K562 (cell line): ENCODE data around the gene SH3BGRL3. TPM values are rescaled to one million over a fixed set of nuclear protein-coding genes. Genes with fewer than 3 reads are reported as not detected.

Experiments used
- ASH1L ChIP-seq: fragments of 450-650 bp; IDR thresholded peaks from 2 replicates; pipeline ENCODE4 v1.6.1; 2018; ENCODE audit warnings: borderline replicate concordance, mild to moderate bottlenecking, low read depth; ENCODE audit not compliant: partially characterized antibody
- ATF1 ChIP-seq, 2 experiments: fragments of 450-650 bp in 1 of 2; IDR thresholded peaks; 2 replicates each; pipeline ENCODE4 v1.6.1; 2016; ENCODE audit warnings: missing compliant biosample characterization in 1 of 2, missing genetic modification characterization in 1 of 2
- CREB5 ChIP-seq: fragments of 250-450 bp; sonication (Bioruptor Pico); IDR thresholded peaks from 2 replicates; pipeline ENCODE4 v1.5.0; 2020; ENCODE audit warnings: mild to moderate bottlenecking
- HDAC8 ChIP-seq: fragments of 450-650 bp; IDR thresholded peaks from 2 replicates; pipeline ENCODE4 v1.6.1; 2016; ENCODE audit warnings: mild to moderate bottlenecking, missing genetic modification characterization, moderate library complexity, missing compliant biosample characterization
- HMBOX1 ChIP-seq: sonication (generic); IDR thresholded peaks from 2 replicates; pipeline ENCODE4 v1.6.1; 2016
- IRF9 ChIP-seq: fragments of 450-650 bp; IDR thresholded peaks from 2 replicates; pipeline ENCODE4 v1.6.1; 2016; ENCODE audit warnings: missing biosample characterization, missing genetic modification characterization
- JUN ChIP-seq, 2 experiments: sonication (generic) in 1 of 2; formaldehyde crosslinking in 1 of 2; IDR thresholded peaks; 2 replicates each; pipeline versions ENCODE4 v1.6.1 to v1.8.0; 2012 to 2022; ENCODE audit warnings: borderline replicate concordance in 2 of 2, mild to moderate bottlenecking in 2 of 2, improper control_type of control experiment in 1 of 2, low read depth in 1 of 2, low read length in 1 of 2, missing genetic modification reagents in 1 of 2
- NKRF ChIP-seq: fragments of 450-650 bp; IDR thresholded peaks from 2 replicates; pipeline ENCODE4 v1.6.1; 2016; ENCODE audit warnings: borderline replicate concordance
- SIN3A ChIP-seq, 2 experiments: fragments of 150-350 bp in 1 of 2; IDR thresholded peaks; 2 replicates each; pipeline ENCODE4 v1.6.1; 2011 to 2016; ENCODE audit warnings: borderline replicate concordance in 2 of 2, low read depth in 2 of 2, low read length in 2 of 2, mild to moderate bottlenecking in 2 of 2, moderate library complexity in 2 of 2; ENCODE audit not compliant: control insufficient read depth in 1 of 2
- ZBTB17 ChIP-seq: fragments of 450-650 bp; formaldehyde crosslinking; IDR thresholded peaks from 2 replicates; pipeline ENCODE4 v1.4.0; 2020; ENCODE audit warnings: mild to moderate bottlenecking
- ZFX ChIP-seq: sonication (generic); formaldehyde crosslinking; IDR thresholded peaks from 2 replicates; pipeline ENCODE4 v1.8.0; 2022; ENCODE audit warnings: mild to moderate bottlenecking, missing genetic modification reagents, moderate library complexity
- ZHX1 ChIP-seq: fragments of 150-350 bp; conservative IDR thresholded peaks from 2 replicates; pipeline ENCODE4 v1.6.1; 2014; ENCODE audit warnings: low read length
- ZNF280A ChIP-seq: fragments of 450-650 bp; IDR thresholded peaks from 2 replicates; pipeline ENCODE4 v1.6.1; 2018; ENCODE audit warnings: mild to moderate bottlenecking, low read depth; ENCODE audit not compliant: partially characterized antibody
- polyA plus RNA-seq, 8 experiments: library from polyadenylated mRNA; depleted of rRNA in 4 of 8; stranded (reverse) in 5 of 8; unstranded in 3 of 8; fragments of >200 nt; fragmentation: Nextera tagmentation in 2 of 8; fragmentation: Illumina TruSeq in 1 of 8; extraction: Ambion mirVana in 2 of 8; extraction: Trizol in 1 of 8; gene quantifications; 2 replicates each; pipeline versions ENCODE4 v1.2.1 to v1.2.3, GENCODE V29; 2011 to 2014; ENCODE audit warnings: inconsistent platforms in 1 of 8, missing spikeins in 1 of 8
- total RNA-seq, 7 experiments: library from RNA; depleted of rRNA in 6 of 7; stranded (reverse); fragments of >200 nt in 6 of 7; fragmentation: Illumina TruSeq in 2 of 7; extraction: Trizol in 2 of 7; gene quantifications; 2 replicates each; pipeline versions ENCODE4 v1.2.1 to v1.2.3, GENCODE V29; 2011 to 2021; ENCODE audit warnings: low replicate concordance in 1 of 7

The SH3BGRL3 gene
- total and polyA plus RNA-seq, 9 of the 15 experiments (the other 6 are each of a cell fraction or from before 2014, with no cell fraction given), result 30.3 to 140 (median 54.2) TPM

GRCh38 chr1:26306290-26307229, 26.7 kb downstream of the SH3BGRL3 start, which contains the start of gene UBXN11 (continued):
- no peak for TF ChIP-seq IRF9 (tag)
- 0 out of 2 replicates have a peak, but pooled peaks have one; percentile 52 for TF ChIP-seq ZHX1
- TF ChIP-seq ZNF280A, result no peak
- TF ChIP-seq ZBTB17, result 0 out of 2 replicates have a peak, but pooled peaks have one; percentile 60
- TF ChIP-seq NKRF, result peak; percentile 100
- peak; percentile 99 for TF ChIP-seq SIN3A (IDR thresholded peaks at IDR 0.05; ENCODE audit: borderline replicate concordance in 2 of 2, control insufficient read depth in 1 of 2, low read depth in 2 of 2, low read length in 2 of 2)
- peak; percentile 34; the same call in 1 of the 2 replicates for TF ChIP-seq JUN (IDR thresholded peaks at IDR 0.05; ENCODE audit: borderline replicate concordance, low read depth, low read length)
- TF ChIP-seq JUN (CRISPR knock-in tag; IDR thresholded peaks at IDR 0.05; ENCODE audit: borderline replicate concordance), result no peak
- no peak for TF ChIP-seq ASH1L
- peak; percentile 87 for TF ChIP-seq ZFX (CRISPR knock-in tag)
- no peak for TF ChIP-seq HDAC8 (tag)
- no peak for TF ChIP-seq HMBOX1
- no peak for TF ChIP-seq CREB5 (CRISPR knock-in tag)
- no peak for TF ChIP-seq ATF1 (CRISPR knock-in tag; IDR thresholded peaks at IDR 0.05)
- peak; percentile 74 for TF ChIP-seq ATF1 (tag; IDR thresholded peaks at IDR 0.05)
